KOPT-K1 (cell line): ENCODE results near the gene DUSP3.
"Not testable (repeated sequence)": the region's sequence is repeated elsewhere in the genome, so short reads cannot be mapped to it uniquely, and the experiment has no call there.

ENCODE experiments used
- H3K27ac ChIP-seq: fragments of 200-600 bp; sonication (generic); 2 replicates; pipeline ENCODE4 v1.5.1; 2016; ENCODE audit warnings: antibody characterized with exemption, mild to moderate bottlenecking, low read depth, low read length; ENCODE audit not compliant: poor library complexity, severe bottlenecking
- H3K36me3 ChIP-seq: fragments of 200-600 bp; sonication (generic); 2 replicates; pipeline ENCODE4 v1.5.1; 2017; ENCODE audit warnings: antibody characterized with exemption, mild to moderate bottlenecking, low read length, moderate library complexity; ENCODE audit not compliant: insufficient read depth
- H3K9me3 ChIP-seq: fragments of 200-600 bp; sonication (generic); 2 replicates; pipeline ENCODE4 v1.5.1; 2017; ENCODE audit warnings: antibody characterized with exemption, low read length, mild to moderate bottlenecking; ENCODE audit not compliant: insufficient read depth, poor library complexity, severe bottlenecking

The DUSP3 gene

DNA sequence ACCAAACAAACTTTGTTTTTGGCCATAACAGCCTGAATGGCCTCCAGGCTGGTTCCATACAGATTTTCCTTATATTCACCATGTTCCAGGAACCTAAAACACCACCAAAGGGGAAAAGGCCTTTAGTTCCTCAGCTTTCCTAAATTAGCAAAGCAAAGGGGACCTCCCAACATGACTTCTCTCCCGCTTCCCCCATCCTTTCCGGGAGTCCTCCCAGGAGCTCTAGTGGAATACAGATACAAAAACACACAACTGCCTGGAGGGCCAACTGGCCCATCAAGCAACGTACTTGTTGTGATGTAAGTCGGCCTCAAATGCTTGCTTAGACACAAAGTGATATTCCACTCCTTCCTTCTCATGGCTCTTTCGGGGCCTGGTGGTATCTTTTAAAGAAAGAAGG is 32.0 kb upstream of the DUSP3 start:
- no peak overlapping the region for H3K27ac ChIP-seq
- H3K9me3 ChIP-seq: no peaks in the 10 kb centered on the region
- no peaks in the 10 kb centered on the region for H3K36me3 ChIP-seq

DNA sequence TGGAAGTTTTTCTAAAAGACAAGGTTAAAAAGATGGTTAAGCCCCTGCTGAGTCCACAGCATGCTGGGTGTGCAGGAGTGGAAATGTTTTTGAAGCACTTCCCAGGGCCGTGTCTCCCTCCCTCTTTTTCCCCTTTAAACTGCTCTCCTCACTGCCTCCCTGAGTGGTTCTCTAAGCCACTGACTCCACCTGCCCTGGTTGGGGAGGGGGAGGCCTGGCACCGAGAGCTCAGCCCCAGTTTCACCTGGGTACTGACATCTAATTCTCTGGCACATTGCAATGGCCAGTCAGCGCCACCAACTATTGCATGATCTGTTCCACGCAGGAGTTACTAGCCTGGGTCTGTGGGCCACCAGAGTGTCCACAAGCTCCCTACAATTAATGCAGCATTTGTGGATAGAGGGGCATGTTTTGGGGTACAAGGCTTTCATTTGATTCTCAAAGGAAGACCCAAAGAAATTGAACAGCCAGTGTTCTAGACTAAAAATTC is 31.5 kb upstream of the DUSP3 start:
- H3K27ac ChIP-seq: no peak overlapping the region
- H3K9me3 ChIP-seq: peaks cover 4% of the 10 kb centered on the region
- no peaks in the 10 kb centered on the region for H3K36me3 ChIP-seq

DNA sequence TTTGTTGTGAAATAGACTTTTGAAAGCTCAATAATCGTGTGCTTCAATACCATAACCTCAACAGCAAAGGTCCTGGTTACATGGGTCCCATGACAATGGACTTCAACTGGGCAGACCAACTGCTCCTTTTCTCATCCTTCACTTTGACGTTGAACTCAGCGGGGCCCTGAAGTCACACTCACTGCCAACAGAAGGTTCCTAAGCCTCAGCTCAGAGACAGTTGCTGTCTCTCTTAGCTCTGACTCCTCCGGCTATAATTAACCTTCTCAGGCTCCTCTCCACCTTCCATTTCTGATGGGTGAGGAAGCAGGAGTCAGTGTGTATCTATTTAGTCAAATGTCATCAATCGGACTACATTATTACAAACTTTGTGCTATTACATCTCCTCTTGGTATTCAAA is 30.3 kb upstream of the DUSP3 start:
- no peaks in the 10 kb centered on the region for H3K36me3 ChIP-seq
- no peak overlapping the region for H3K27ac ChIP-seq
- peaks cover 11% of the 10 kb centered on the region for H3K9me3 ChIP-seq

DNA sequence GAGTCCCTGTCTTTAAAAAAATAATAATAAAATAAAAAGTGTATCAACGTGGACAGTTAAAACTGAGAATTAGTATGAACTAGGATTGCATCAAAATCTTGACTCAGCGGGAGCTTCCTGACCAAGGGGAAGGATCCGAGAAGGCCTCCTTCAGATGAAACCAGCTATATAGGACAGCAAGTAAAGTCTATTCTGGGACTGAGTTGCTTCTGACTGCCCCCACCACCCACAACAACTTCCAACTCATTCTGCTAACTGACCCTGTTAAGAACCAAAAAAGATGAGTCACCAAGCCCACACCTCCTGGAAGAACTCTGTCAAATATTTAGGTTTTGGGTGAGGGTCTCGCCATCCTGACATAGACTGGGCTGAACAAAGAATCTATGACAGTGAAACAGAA is 29.3 kb upstream of the DUSP3 start:
- H3K9me3 ChIP-seq: peaks cover 11% of the 10 kb centered on the region
- H3K27ac ChIP-seq: no peak overlapping the region
- H3K36me3 ChIP-seq: no peaks in the 10 kb centered on the region

DNA sequence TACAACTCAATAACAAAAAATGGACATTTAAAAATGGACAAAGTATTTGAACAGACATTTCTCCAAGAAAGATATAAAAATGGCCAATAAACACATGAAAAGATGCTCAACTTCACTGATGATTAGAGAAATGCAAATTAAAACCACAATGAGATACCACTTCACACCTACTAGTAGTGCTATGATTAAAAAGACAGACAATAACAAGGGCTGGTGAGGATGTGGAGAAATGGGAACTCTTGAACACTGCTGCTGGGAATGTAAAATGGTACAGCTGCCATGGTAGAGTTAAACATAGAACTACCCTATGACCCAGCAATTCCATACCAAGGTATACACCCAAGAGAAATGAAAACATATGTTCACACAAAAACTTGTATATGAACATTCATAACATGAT is 26.3 kb upstream of the DUSP3 start:
- Histone ChIP-seq H3K36me3 (no peaks in the 10 kb centered on the region), H3K27ac (no peak overlapping the region), H3K9me3 (peaks cover 11% of the 10 kb centered on the region)

DNA sequence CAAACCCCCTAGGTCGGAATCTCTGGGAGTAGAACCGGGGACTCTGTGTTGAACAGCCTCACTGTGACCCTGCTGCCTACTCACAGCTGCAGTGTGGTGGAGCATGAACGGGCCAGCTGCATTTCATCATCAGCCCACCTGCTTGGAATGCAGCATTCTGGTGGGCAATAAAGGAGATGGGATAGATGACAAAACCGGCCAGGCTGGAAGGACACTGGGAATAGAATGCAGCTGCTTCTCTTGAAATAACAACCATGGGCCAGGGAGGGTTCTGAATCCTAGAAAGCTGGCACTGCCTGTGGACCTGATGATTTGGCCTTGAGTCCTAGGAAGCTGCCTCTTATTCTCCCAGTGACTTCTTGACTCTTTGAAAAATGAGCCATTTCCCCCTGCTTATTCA is 25.0 kb upstream of the DUSP3 start:
- no peak overlapping the region for H3K27ac ChIP-seq
- H3K9me3 ChIP-seq: peaks cover 11% of the 10 kb centered on the region
- no peaks in the 10 kb centered on the region for H3K36me3 ChIP-seq

DNA sequence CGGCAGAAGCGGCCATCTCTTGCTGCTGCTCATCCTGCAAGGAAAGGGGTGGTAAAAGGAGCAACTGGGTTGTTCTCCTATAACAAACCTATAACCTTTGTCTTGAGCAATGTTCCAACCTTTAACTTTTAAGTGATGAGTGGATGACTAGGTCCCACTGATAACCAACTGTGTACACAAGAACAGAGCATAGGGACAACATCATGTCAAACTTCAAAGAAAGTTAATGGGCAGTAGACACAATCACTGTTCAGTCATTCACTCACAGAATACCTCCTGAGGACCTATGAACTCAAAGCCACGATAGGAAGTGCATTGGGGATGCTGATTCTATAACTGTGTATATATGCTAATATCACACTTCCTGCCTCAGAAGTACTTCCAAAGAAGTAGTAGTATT is 23.1 kb upstream of the DUSP3 start:
- Histone ChIP-seq H3K36me3 (no peaks in the 10 kb centered on the region), H3K9me3 (peaks cover 11% of the 10 kb centered on the region), H3K27ac (no peak overlapping the region)

DNA sequence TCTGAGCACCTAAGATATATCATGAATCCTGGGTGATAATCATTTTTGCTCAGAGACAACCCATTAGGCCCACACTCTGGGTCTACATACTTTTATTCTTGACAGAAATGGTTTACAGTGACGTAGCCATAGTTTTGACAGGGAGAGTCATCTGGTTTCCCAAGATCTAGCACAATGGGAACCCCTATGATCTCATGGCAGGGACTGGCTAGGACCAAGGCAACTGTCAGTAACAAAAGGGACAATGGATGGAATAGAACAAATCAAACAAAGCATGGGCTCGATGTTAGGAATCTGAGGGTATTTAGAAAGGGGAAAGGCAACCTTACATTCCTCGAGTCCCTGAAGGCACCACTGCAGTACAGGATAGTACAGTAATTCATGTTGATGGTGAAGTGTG is 22.0 kb upstream of the DUSP3 start:
- peaks cover 11% of the 10 kb centered on the region for H3K9me3 ChIP-seq
- no peaks in the 10 kb centered on the region for H3K36me3 ChIP-seq
- H3K27ac ChIP-seq: no peak overlapping the region

DNA sequence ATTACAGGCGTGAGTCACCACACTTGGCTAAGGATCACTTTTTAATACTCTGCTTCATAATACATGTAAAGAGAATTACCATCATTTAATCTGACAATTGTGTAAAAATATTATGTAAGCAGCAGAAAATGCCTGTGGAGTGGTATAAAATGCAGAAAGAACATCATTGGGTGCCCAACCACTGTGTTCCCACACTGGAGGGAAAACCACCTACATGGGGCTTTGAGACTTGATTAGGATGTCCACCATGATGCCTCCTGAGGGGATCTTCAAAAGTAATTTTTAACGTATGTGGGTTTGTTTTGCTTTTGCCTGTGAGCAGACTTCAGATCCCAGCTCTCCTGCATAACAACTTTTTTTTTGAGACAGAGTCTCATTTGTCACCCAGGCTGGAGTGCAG is 20.3 kb upstream of the DUSP3 start:
- Histone ChIP-seq H3K9me3 (no peaks in the 10 kb centered on the region), H3K27ac (no peak overlapping the region), H3K36me3 (no peaks in the 10 kb centered on the region)

DNA sequence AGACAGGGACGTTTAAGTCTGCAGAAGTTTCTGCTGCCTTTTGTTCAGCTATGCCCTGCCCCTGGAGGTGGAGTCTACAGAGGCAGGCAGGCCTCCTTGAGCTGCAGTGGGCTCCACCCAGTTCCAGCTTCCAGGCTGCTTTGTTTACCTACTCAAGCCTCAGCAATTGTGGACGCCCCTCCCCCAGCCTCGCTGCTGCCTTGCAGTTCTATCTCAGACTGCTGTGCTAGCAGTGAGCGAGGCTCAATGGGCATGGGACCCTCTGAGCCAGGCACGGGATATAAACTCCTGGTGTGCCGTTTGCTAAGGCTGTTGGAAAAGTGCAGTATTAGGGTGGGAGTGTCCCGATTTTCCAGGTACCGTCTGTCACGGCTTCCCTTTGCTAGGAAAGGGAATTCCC is 19.2 kb upstream of the DUSP3 start:
- H3K36me3 ChIP-seq, H3K9me3 ChIP-seq, H3K27ac ChIP-seq: not testable (repeated sequence)

DNA sequence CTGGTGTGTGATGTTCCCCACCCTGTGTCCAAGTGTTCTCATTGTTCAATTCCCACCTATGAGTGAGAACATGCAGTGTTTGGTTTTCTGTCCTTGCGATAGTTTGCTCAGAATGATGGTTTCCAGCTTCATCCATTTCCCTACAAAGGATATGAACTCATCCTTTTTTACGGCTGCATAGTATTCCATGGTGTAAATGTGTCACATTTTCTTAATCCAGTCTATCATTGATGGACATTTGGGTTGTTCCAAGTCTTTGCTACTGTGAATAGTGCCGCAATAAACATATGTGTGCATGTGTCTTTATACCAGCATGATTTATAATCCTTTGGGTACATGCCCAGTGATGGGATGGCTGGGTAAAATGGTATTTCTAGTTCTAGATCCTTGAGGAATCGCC is 13.9 kb upstream of the DUSP3 start:
- not testable (repeated sequence) for H3K9me3 ChIP-seq, H3K27ac ChIP-seq

DNA sequence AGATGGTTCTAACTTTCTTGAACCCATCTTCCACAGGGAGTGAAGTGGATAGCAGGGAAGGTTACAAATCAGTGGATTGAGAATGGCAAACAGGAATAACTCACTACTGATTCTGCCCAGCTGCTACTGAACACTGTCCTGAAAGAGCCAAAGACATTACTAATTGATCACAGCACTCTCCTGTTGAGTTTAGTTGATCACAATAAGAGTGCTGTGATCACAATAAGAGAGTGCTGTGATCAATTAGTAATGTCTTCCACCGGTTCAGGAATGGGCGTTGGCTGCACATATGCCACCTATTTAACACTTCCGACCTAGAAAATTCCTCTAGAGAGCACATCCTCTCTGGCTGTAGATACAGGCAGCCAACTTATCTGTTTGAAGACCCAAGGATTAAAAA is 12.8 kb upstream of the DUSP3 start:
- H3K27ac ChIP-seq: no peak overlapping the region
- H3K9me3 ChIP-seq: peaks cover 4% of the 10 kb centered on the region
- H3K36me3 ChIP-seq: no peaks in the 10 kb centered on the region

More for the DNA sequence above, 13.9 kb upstream of the DUSP3 start:
- H3K36me3 ChIP-seq: not testable (repeated sequence)

DNA sequence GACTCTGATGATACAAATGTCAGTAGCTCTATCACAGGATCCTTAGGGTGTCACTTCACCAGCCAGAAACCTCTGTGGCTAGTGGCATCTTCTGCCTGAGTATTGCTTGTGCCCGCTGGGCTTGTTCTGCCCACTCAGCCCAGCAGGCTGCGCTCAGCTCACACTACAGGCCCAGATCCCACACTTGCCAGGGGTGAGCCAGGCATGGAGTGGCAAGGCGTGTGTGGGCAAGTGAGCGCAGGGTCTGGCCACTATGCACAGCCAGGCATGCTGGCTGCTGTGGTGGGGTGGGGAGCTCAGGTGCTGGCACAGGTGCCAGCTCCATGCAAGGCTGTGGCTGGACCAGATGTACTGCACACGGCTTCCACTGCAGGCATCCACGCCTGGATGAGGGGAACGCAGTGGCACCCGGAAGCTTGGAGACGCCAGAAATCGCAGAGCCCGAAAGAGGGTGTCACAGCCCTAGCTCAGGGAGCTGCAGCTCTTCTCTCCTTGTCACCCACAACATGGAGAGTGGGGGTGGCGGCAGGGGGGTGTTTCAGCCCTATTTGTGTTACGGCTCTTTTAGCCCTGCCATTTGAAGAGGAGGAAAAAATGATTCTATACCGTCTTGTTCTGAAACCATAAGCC is 11.6 kb upstream of the DUSP3 start:
- Histone ChIP-seq H3K36me3 (no peaks in the 10 kb centered on the region), H3K27ac (no peak overlapping the region), H3K9me3 (peaks cover 4% of the 10 kb centered on the region)

DNA sequence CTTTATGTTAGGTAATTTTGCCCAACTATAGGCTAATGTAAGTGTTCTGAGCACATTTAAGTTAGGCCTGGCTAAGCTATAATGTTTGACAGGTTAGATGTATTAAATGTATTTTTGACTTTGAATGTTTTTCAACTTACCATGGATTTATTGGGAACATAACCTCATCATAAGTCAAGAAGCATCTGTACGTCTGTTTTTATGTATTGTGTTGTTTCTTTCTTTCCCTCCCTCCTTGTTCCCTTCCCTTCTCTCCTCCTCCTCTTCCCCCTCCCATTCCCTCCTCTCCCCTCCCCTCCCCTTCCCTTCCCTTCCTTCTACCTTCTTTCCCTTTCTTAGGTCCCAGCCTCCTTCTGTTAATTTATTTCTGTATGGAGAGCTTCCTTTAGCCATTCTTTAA is 10.7 kb upstream of the DUSP3 start:
- Histone ChIP-seq H3K27ac (no peak overlapping the region), H3K36me3 (no peaks in the 10 kb centered on the region), H3K9me3 (peaks cover 4% of the 10 kb centered on the region)

DNA sequence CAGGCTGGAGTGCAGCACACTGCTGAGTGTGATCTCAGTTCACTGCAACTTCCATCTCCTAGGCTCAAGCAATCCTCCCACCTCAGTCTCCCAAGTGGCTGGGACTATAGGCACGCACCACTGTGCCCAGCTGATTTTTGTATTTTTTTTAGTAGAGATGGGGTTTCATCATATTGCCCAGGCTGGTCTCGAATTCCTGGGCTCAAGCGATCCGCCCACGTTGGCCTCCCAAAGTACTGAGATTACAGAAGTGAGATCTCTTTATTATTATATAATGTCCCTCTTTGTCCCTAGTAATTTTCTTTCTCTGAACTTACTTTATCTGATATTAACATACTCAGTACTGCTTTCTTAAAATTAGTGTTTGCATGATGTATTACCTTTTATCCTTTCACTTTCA is 9.8 kb upstream of the DUSP3 start:
- Histone ChIP-seq H3K36me3 (no peaks in the 10 kb centered on the region), H3K27ac (no peak overlapping the region), H3K9me3 (peaks cover 4% of the 10 kb centered on the region)

DNA sequence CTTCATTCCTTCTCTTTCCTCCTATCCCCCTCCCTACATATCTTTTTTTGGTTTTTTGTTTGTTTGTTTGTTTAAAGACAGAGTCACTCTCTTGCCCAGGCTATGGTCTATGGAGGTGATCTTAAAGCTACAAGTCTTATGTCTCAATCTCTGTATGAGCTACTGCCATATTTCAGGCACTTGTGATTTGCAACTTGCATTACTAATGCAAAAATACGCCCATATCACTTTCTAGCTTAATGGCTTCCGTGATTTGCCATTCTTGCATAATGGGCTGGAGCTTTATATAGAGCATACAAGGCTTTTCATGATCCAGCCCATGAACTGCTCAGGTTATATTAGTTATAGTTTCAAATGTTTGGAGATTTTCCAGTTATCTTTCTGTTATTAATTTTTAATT is 9.0 kb upstream of the DUSP3 start:
- Histone ChIP-seq H3K27ac (no peak overlapping the region), H3K9me3 (peaks cover 4% of the 10 kb centered on the region), H3K36me3 (no peaks in the 10 kb centered on the region)
